GM21360 (cell line): Measurements from ENCODE around the gene WNT1.
A peak's percentile ranks its signal among the peaks of the same experiment; 100 is the strongest.

Experiments used
- ATAC-seq: cut with Tn5 transposase; IDR thresholded peaks from one replicate; pipeline ENCODE4 v1.9.1; 2021; ENCODE audit warnings: mild to moderate bottlenecking, moderate library complexity; ENCODE audit not compliant: unreplicated experiment

Gene WNT1

DNA sequence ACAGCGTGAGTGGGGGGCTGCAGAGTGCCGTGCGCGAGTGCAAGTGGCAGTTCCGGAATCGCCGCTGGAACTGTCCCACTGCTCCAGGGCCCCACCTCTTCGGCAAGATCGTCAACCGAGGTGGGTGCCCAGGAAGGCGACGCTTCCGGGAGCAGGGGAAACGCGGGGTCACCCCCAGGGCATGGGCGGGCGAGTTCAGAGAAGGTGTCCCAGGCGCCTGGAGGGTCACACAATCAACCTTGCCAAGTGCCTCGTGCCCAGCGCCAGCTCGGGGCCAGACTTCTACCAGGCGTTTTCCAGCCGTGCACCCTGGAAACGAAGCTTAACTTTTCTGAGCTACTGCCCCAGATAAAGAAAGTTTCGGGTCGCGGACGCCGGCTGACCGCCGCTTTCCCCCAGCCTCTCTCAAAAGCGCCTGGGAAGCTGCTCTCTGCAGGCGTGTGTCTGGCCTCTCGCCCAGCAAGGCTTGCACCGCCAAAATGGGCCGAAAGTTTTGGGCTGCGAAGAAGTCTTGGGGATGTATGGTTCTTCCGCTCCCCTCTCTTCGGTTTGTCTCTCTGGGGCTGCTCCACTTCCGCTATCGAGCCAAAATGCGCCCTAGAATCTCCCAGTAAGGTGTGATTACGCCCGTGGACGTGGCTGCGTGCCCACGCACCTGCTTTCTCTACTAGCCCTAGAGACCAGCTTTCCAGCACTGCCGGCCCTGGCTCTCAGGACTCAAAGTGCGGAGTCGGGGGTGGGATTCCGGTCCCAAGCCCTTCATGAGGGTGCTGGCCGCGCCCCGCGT lies 1.7 kb downstream of the WNT1 start:
- no peak for ATAC-seq

- ATAC-seq = no peak
These were observed 2.3 kb downstream of the WNT1 start for GRCh38 chr12:48980389-48980952.

DNA sequence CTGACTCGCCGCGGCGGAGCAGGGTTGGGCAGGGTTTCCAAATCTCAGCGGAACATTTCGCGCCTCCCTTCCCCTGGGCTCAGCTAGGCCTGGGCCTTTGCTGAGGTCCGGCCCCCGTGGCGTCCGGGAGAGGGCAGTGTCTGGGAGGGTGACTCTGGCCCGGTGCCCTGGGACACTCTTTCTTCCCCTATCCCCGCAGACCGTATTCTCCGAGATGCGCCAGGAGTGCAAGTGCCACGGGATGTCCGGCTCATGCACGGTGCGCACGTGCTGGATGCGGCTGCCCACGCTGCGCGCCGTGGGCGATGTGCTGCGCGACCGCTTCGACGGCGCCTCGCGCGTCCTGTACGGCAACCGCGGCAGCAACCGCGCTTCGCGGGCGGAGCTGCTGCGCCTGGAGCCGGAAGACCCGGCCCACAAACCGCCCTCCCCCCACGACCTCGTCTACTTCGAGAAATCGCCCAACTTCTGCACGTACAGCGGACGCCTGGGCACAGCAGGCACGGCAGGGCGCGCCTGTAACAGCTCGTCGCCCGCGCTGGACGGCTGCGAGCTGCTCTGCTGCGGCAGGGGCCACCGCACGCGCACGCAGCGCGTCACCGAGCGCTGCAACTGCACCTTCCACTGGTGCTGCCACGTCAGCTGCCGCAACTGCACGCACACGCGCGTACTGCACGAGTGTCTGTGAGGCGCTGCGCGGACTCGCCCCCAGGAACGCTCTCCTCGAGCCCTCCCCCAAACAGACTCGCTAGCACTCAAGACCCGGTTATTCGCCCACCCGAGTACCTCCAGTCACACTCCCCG lies 3.0 kb downstream of the WNT1 start:
- no peak for ATAC-seq

- ATAC-seq = no peak
These were observed 3.6 kb downstream of the WNT1 start for GRCh38 chr12:48981757-48982157.

GRCh38 chr12:48982397-48983080 lies 4.4 kb downstream of the WNT1 start:
- ATAC-seq = no peak

DNA sequence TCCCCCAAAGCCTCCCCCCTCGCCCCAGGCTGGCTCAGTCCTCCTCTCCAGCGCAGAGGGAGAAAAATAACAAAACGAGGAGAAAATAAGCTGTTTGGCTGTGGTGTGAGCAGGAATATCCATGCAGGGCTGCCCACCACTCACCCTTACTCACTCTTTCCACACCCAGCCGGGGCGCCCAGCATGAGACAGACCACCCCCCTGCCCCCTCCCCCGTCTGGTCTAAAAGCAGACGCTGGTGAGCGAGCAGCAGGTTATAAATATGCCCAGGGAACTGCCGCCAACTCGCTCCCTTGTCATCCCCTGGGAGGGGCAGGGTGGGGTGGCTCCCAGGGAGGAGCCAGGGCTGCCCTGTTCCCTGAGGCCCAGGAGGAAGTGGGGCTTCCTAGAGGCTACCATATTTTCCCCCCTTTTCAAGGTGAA lies 7.4 kb downstream of the WNT1 start:
- no peak for ATAC-seq

DNA sequence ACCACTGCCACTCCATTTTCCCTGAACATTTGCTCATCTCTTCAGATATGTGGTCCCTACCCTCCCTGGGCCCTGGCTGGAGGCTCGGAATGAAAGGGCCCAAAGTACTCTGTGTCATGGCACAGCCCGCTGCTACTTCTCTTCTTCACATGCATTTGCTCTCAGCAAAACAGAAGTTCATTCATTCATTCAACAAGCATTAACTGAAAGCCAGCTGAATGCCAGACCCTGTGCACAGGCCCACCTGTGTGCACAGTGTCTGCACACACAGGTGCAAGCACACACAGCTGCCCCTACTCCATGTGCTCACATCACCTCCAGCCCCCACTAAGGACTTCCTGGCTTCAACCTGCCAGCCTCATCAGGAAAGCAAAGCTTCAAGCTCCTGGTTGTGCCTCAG lies 7.8 kb downstream of the WNT1 start:
- ATAC-seq = no peak

DNA sequence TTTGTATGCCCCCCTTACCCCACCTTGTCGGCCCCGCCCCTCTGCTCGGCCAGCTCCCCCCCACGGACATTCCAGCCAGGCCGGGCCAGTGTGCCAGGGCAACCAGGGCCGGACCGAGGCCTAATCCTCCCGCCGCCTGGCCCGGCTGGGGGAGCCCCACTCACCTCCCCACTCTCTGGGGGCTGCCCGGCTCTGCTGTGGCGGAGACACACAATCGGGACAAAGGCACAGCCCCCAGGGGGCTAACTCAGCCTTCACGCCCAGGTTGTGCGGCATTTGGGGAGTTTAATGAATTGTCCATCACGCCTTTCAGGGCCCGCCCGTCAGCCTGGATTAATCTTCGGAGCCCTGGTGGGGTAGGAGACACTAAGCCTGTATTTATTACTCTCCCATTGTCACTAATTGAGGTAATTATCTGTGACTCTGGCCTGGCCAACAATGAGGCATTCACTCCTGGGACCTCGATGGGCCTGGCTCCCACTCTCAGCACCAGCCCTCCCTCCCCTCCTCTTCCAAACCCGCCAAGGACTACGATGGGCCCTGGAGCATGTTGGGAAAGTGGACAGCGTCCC lies 8.7 kb downstream of the WNT1 start:
- ATAC-seq = no peak

DNA sequence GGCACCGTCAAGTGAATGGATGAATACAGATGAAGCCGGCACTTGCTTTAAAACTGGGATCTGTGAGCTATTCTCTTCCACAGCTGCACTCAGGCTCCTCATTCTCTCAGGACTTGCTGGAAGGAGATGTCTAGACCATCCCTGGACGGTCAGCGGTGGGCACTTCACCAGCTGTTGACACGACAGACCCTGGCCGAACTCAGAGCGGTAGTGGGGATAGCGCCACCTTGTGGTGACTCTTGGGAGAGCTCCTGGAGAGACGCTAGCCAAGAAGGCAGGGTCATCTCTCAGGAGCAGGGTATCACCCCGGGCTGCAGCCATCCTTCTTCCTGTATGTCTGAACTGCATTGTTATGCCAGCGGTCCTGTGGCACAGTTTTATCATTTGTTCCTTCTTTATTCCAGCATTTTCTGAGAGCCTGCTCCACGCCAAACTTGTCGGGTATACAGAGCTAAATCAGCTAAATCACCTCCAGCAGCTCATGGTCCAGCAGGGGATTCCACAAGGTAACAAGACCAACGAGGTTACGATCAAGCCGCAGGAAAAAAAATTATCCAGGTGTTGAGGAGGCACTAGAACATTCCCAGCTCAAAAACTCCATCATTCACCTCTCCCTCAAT lies 10.0 kb downstream of the WNT1 start:
- ATAC-seq = no peak

- ATAC-seq = no peak
These were observed 12.4 kb downstream of the WNT1 start for GRCh38 chr12:48990552-48990951.

GRCh38 chr12:48991247-48992050 lies 13.3 kb downstream of the WNT1 start:
- ATAC-seq = no peak

- ATAC-seq = no peak
These were observed 15.7 kb downstream of the WNT1 start for GRCh38 chr12:48993787-48994186.

- no peak for ATAC-seq
These were observed 16.3 kb downstream of the WNT1 start for GRCh38 chr12:48994224-48995085.

GRCh38 chr12:48995086-48995879 lies 17.2 kb downstream of the WNT1 start:
- ATAC-seq = no peak

- ATAC-seq = no peak
These were observed 18.9 kb downstream of the WNT1 start for GRCh38 chr12:48996794-48997718.

GRCh38 chr12:48997719-48998496 lies 19.8 kb downstream of the WNT1 start:
- ATAC-seq = peak; percentile 39
